Measurements from ENCODE around the gene BRD4.

The BRD4 gene

DNA sequence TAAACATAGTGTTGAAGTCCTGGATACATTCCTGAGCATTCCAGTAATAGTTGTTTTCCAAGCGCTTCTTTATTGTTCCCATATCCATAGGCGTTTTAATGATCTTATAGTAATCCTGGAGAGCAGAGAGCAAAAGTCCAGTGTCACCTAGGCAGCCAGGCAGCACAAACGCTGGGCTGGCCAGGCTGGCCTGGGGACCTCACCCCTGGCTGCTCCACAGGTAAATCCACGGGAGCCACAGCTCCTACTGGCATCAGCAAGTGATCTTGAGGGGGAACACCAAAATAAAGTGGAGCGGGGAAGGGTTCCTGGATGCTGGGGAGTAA lies 63.4 kb downstream of the BRD4 start:
- TF ChIP-seq, protein P1, sequence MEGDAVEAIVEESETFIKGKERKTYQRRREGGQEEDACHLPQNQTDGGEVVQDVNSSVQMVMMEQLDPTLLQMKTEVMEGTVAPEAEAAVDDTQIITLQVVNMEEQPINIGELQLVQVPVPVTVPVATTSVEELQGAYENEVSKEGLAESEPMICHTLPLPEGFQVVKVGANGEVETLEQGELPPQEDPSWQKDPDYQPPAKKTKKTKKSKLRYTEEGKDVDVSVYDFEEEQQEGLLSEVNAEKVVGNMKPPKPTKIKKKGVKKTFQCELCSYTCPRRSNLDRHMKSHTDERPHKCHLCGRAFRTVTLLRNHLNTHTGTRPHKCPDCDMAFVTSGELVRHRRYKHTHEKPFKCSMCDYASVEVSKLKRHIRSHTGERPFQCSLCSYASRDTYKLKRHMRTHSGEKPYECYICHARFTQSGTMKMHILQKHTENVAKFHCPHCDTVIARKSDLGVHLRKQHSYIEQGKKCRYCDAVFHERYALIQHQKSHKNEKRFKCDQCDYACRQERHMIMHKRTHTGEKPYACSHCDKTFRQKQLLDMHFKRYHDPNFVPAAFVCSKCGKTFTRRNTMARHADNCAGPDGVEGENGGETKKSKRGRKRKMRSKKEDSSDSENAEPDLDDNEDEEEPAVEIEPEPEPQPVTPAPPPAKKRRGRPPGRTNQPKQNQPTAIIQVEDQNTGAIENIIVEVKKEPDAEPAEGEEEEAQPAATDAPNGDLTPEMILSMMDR (conservative IDR thresholded peaks at IDR 0.05; ENCODE audit: low read depth, low read length), result no peak
- no peak for DNase-seq (ENCODE audit: low read depth)
- no peak overlapping the region for H3K4me3 ChIP-seq (ENCODE audit: low read length)

DNA sequence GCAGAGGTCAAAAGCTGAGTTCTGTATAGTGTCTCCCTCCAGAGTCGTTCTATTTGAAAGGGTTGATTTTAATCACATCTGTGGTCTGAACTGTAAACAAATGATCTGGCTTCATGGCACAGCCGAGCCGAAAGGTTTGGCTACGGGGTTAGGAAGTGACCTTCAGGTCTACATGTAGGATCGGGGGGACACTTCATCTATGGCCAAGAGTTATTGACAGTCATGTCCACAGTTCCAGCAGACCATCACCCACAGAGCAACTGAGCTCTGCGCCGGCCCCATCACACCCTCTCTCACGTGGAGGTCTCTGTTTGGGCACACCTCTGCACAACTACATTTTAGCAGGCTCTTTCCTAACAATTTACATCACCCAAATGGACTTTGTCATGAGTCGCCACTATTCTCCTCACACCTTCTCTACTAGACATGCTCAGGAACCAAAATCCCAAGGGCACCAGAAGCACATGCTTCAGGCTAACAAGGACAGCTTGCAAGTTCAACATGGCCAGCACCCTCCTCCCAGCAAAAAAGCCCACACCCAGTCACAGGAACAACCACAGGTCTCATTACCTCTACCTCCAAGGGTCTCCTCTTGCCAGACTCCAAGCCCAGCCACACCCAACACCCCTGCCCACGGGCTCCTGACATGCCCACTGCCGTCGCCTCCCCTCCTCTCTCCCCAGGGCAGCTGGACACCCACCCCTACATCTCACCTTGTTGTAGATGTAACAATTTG lies 64.0 kb downstream of the BRD4 start:
- H3K4me3 ChIP-seq (ENCODE audit: low read length), result no peak overlapping the region
- TF ChIP-seq, protein P1 (conservative IDR thresholded peaks at IDR 0.05; ENCODE audit: low read depth, low read length), result no peak
- no peak for DNase-seq (ENCODE audit: low read depth)

DNA sequence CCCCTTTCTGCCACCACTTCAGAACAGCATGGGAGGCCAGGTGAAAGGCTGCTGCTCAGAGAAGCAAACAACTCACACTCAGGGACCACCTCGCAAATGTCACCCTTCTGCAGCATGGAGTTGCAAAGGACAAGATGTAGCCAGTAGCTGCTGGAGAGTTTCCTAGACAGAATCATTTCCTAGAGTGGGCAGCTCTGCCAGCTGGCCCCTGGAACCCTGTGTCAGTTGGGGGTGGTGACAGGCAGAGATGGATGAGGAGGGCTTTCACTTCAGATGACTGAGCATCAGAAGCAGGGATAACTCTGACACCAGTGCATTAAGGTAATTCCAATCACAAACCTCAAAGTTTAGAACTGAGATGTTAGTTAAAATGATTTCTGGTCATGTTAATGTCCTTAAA lies 65.7 kb downstream of the BRD4 start:
- no peak for DNase-seq (ENCODE audit: low read depth)
- TF ChIP-seq, protein P1 (conservative IDR thresholded peaks at IDR 0.05; ENCODE audit: low read depth, low read length), result no peak
- H3K4me3 ChIP-seq (ENCODE audit: low read length), result no peak overlapping the region

DNA sequence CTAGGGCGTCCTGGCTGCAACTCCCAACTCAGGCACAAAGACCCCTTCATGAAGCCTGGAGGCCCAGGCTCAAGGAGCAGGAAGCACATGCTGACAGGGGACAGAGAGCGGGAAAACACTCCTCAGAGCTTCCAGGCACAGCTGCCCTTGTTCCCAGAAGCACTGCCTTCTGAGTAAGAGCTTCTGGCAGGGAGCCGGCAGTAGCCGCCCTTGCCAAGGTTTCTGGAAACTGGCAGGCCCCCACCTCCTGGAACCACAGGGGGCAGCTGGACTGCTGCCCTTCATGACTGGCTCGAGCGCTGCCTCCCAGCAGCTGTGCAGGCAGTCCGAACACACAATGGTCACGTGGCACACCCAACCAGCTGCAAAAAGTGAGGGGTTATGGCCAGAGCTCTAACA lies 66.5 kb downstream of the BRD4 start:
- no peak for DNase-seq (ENCODE audit: low read depth)
- TF ChIP-seq, protein P1 (conservative IDR thresholded peaks at IDR 0.05; ENCODE audit: low read depth, low read length), result no peak
- H3K4me3 ChIP-seq (ENCODE audit: low read length), result no peak overlapping the region

DNA sequence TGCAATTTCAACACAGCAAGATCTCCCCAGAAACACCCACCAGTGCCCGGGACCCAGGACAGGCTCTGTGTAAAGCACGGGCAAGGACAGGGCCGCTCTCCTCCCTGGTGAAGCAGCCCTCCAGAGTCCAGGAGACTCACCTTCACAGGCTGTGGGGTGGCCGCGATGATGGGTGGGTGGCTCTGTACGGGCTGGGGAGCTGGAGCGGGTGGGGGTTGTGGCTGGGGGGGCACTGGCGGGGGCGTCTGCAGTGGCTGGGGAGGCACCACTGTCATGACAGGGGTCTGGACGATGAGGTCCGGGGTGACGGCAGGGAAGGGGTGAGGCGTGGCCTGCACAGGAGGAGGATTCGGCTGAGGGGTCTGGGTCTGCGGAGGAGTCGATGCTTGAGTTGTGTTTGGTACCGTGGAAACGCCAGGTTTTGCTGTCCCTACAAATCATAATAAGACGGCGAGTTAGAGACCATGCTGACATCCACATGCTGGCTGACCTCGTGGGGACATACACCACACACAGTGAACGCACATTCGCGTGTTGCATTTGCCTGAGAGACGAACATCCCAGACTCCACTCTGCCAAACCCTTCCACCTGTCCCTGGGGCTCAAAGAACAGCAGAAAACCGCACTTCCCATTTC lies 67.0 kb downstream of the BRD4 start:
- no peak for DNase-seq (ENCODE audit: low read depth)
- no peak overlapping the region for H3K4me3 ChIP-seq (ENCODE audit: low read length)
- TF ChIP-seq, protein P1 (conservative IDR thresholded peaks at IDR 0.05; ENCODE audit: low read depth, low read length), result no peak

DNA sequence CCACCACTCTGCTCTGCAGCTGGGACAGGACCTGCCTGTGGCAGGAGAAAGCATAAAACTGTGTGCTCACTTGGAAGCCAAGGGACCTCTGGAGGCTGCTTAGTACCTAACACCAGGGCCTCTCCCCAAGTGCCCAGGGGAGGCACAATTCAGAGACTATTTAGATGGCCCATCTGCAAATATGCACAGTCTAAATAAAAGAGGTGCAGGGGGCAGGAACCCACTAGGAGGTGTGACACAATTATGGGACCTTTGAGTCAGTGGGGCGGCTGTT lies 67.5 kb downstream of the BRD4 start:
- no peak overlapping the region for H3K4me3 ChIP-seq (ENCODE audit: low read length)
- TF ChIP-seq, protein P1 (conservative IDR thresholded peaks at IDR 0.05; ENCODE audit: low read depth, low read length), result no peak
- no peak for DNase-seq (ENCODE audit: low read depth)

Data from retinal pigment epithelial cell (primary cell).